Mesendoderm (in vitro differentiated cells): ENCODE measurements around the gene E2F1.

Experiments
- DNase-seq: peaks from one replicate; pipeline ENCODE4 v3.0.0; 2013
- H2AK5ac ChIP-seq: 2 replicates; pipeline ENCODE4 v1.6.1; 2013; ENCODE audit warnings: low read length, inconsistent platforms
- H2BK120ac ChIP-seq: 2 replicates; pipeline ENCODE4 v1.6.1; 2013; ENCODE audit warnings: low read depth, mild to moderate bottlenecking, low read length, moderate library complexity, mixed read lengths
- H2BK15ac ChIP-seq: replicated peaks from 2 replicates; pipeline ENCODE4 v1.6.1; 2013; ENCODE audit warnings: low read depth, mild to moderate bottlenecking, moderate library complexity
- H2BK5ac ChIP-seq: 2 replicates; pipeline ENCODE4 v1.6.1; 2013; ENCODE audit warnings: low read length, inconsistent platforms
- H3K18ac ChIP-seq: 2 replicates; pipeline ENCODE4 v1.6.1; 2013; ENCODE audit warnings: mild to moderate bottlenecking, low read length, mixed read lengths
- H3K23ac ChIP-seq: one replicate; pipeline ENCODE4 v1.6.1; 2013; ENCODE audit warnings: low read length
- H3K27ac ChIP-seq: 2 replicates; pipeline ENCODE4 v1.5.1; 2013; ENCODE audit warnings: low read depth, mild to moderate bottlenecking, inconsistent platforms, low read length, moderate library complexity
- H3K27me3 ChIP-seq: 2 replicates; pipeline ENCODE4 v1.6.1; 2013; ENCODE audit warnings: low read length, control low read depth, mild to moderate bottlenecking, inconsistent platforms; ENCODE audit not compliant: insufficient read depth, poor library complexity
- H3K36me3 ChIP-seq: 2 replicates; pipeline ENCODE4 v1.6.1; 2013; ENCODE audit warnings: low read length, inconsistent platforms; ENCODE audit not compliant: control insufficient read depth, insufficient read depth
- H3K4ac ChIP-seq: one replicate; pipeline ENCODE4 v1.6.1; 2013; ENCODE audit warnings: low read depth, mild to moderate bottlenecking, low read length, moderate library complexity
- H3K4me1 ChIP-seq: 2 replicates; pipeline ENCODE4 v1.6.1; 2013; ENCODE audit warnings: low read depth, low read length, inconsistent platforms; ENCODE audit not compliant: control insufficient read depth
- H3K4me2 ChIP-seq: 2 replicates; pipeline ENCODE4 v1.6.1; 2013; ENCODE audit warnings: low read length
- H3K4me3 ChIP-seq: 2 replicates; pipeline ENCODE4 v1.5.1; 2013; ENCODE audit warnings: mild to moderate bottlenecking, low read length
- H3K56ac ChIP-seq: one replicate; pipeline ENCODE4 v1.6.1; 2013; ENCODE audit warnings: low read length
- H3K79me1 ChIP-seq: 2 replicates; pipeline ENCODE4 v1.6.1; 2013; ENCODE audit warnings: low read length, inconsistent platforms
- H3K79me2 ChIP-seq: 2 replicates; pipeline ENCODE4 v1.6.1; 2013; ENCODE audit warnings: mild to moderate bottlenecking, low read length; ENCODE audit not compliant: control insufficient read depth, insufficient read depth
- H3K9ac ChIP-seq: 2 replicates; pipeline ENCODE4 v1.6.1; 2013; ENCODE audit warnings: low read length, inconsistent platforms
- H4K5ac ChIP-seq: one replicate; pipeline ENCODE4 v1.6.1; 2013; ENCODE audit warnings: low read length
- H4K8ac ChIP-seq: one replicate; pipeline ENCODE4 v1.6.1; 2013; ENCODE audit warnings: low read depth, mild to moderate bottlenecking, control low read depth, low read length, moderate library complexity
- WGBS: extraction: QIAGEN DNeasy Blood & Tissue Kit; methylation state at CpG from one replicate; pipeline ENCODE4 v1.1.7; 2013; ENCODE audit warnings: low lambda C conversion rate, missing lambda C conversion rate; ENCODE audit not compliant: insufficient coverage; ENCODE audit errors: extremely low coverage; 5-methylcytosine and 5-hydroxymethylcytosine counted together

The E2F1 gene

GRCh38 chr20:33694639-33695012 is 8.4 kb upstream of the E2F1 start:
- no peak overlapping the region for H3K4me3 ChIP-seq
- peak; percentile 29 for DNase-seq
- H4K5ac ChIP-seq = no peak overlapping the region
- H2BK15ac ChIP-seq = no peak overlapping the region
- H3K56ac ChIP-seq = no peak overlapping the region
- no peak overlapping the region for H3K4ac ChIP-seq
- H3K4me1 ChIP-seq = no peaks in the 10 kb centered on the region
- H3K4me2 ChIP-seq = no peak overlapping the region
- no peaks in the 10 kb centered on the region for H3K27me3 ChIP-seq
- H3K27ac ChIP-seq = no peak overlapping the region
- H2AK5ac ChIP-seq = no peak overlapping the region
- H3K36me3 ChIP-seq = no peaks in the 10 kb centered on the region
- no peak overlapping the region for H4K8ac ChIP-seq
- no peak overlapping the region for H2BK120ac ChIP-seq
- H3K79me1 ChIP-seq = no peaks in the 10 kb centered on the region
- no peak overlapping the region for H3K9ac ChIP-seq
- no peak overlapping the region for H3K18ac ChIP-seq
- H3K79me2 ChIP-seq = no peaks in the 10 kb centered on the region
- H3K23ac ChIP-seq = no peak overlapping the region
- WGBS = no CpG with 5 or more reads among the region's 6 CpGs
- H2BK5ac ChIP-seq = no peak overlapping the region

- Histone ChIP-seq H3K79me2 (no peaks in the 10 kb centered on the region), H3K79me1 (no peaks in the 10 kb centered on the region), H3K23ac (no peak overlapping the region), H3K36me3 (no peaks in the 10 kb centered on the region), H3K4ac (no peak overlapping the region), H3K4me3 (no peak overlapping the region), H4K8ac (no peak overlapping the region), H2AK5ac (no peak overlapping the region), H3K9ac (no peak overlapping the region), H4K5ac (no peak overlapping the region), H3K4me2 (no peak overlapping the region), H3K18ac (no peak overlapping the region), H3K56ac (no peak overlapping the region), H2BK15ac (no peak overlapping the region), H3K4me1 (no peaks in the 10 kb centered on the region), H2BK120ac (no peak overlapping the region), H3K27me3 (no peaks in the 10 kb centered on the region), H3K27ac (no peak overlapping the region), H2BK5ac (no peak overlapping the region)
- WGBS = no CpG with 5 or more reads among the region's 17 CpGs
- no peak for DNase-seq
These were observed 7.8 kb upstream of the E2F1 start for GRCh38 chr20:33693741-33694638.

- WGBS = no CpG with 5 or more reads among the region's 5 CpGs
- H4K5ac ChIP-seq = no peak overlapping the region
- H3K4me1 ChIP-seq = no peaks in the 10 kb centered on the region
- H3K23ac ChIP-seq = no peak overlapping the region
- no peak overlapping the region for H3K18ac ChIP-seq
- no peak overlapping the region for H2BK5ac ChIP-seq
- H2BK120ac ChIP-seq = no peak overlapping the region
- no peak overlapping the region for H3K4ac ChIP-seq
- no peak overlapping the region for H3K27ac ChIP-seq
- H3K27me3 ChIP-seq = no peaks in the 10 kb centered on the region
- no peak overlapping the region for H3K56ac ChIP-seq
- H3K36me3 ChIP-seq = no peaks in the 10 kb centered on the region
- H3K79me1 ChIP-seq = no peaks in the 10 kb centered on the region
- no peak overlapping the region for H2AK5ac ChIP-seq
- no peak for DNase-seq
- no peak overlapping the region for H3K4me2 ChIP-seq
- no peak overlapping the region for H2BK15ac ChIP-seq
- H3K9ac ChIP-seq = no peak overlapping the region
- H3K79me2 ChIP-seq = no peaks in the 10 kb centered on the region
- no peak overlapping the region for H3K4me3 ChIP-seq
- no peak overlapping the region for H4K8ac ChIP-seq
These were observed 7.1 kb upstream of the E2F1 start for GRCh38 chr20:33693289-33693688.

GRCh38 chr20:33689973-33690372 is 3.8 kb upstream of the E2F1 start:
- no CpG with 5 or more reads among the region's 4 CpGs for WGBS
- Histone ChIP-seq H3K36me3 (no peaks in the 10 kb centered on the region), H4K5ac (no peak overlapping the region), H3K18ac (no peak overlapping the region), H2BK5ac (no peak overlapping the region), H3K23ac (no peak overlapping the region), H3K79me2 (peaks cover 7% of the 10 kb centered on the region), H4K8ac (no peak overlapping the region), H3K4me2 (no peak overlapping the region), H3K4me3 (no peak overlapping the region), H2BK120ac (no peak overlapping the region), H3K27me3 (no peaks in the 10 kb centered on the region), H3K27ac (no peak overlapping the region), H2AK5ac (no peak overlapping the region), H3K4ac (no peak overlapping the region), H3K79me1 (no peaks in the 10 kb centered on the region), H3K4me1 (peaks cover 5% of the 10 kb centered on the region), H3K56ac (no peak overlapping the region), H3K9ac (no peak overlapping the region), H2BK15ac (no peak overlapping the region)
- DNase-seq = no peak

- no CpG with 5 or more reads among the region's 1 CpG for WGBS
- H3K9ac ChIP-seq = no peak overlapping the region
- peaks cover 7% of the 10 kb centered on the region for H3K4me1 ChIP-seq
- H3K18ac ChIP-seq = no peak overlapping the region
- no peak overlapping the region for H2BK120ac ChIP-seq
- H3K4me2 ChIP-seq = no peak overlapping the region
- H3K56ac ChIP-seq = no peak overlapping the region
- H2BK15ac ChIP-seq = no peak overlapping the region
- H3K79me1 ChIP-seq = peaks cover 3% of the 10 kb centered on the region
- H3K27ac ChIP-seq = no peak overlapping the region
- no peak overlapping the region for H3K23ac ChIP-seq
- no peak overlapping the region for H3K4ac ChIP-seq
- no peak overlapping the region for H4K5ac ChIP-seq
- H3K4me3 ChIP-seq = no peak overlapping the region
- no peak for DNase-seq
- no peak overlapping the region for H2AK5ac ChIP-seq
- no peaks in the 10 kb centered on the region for H3K36me3 ChIP-seq
- H2BK5ac ChIP-seq = no peak overlapping the region
- H3K27me3 ChIP-seq = no peaks in the 10 kb centered on the region
- no peak overlapping the region for H4K8ac ChIP-seq
- H3K79me2 ChIP-seq = peaks cover 11% of the 10 kb centered on the region
These were observed 3.3 kb upstream of the E2F1 start for GRCh38 chr20:33689493-33689892.
